Measurements from ENCODE around the gene NUP58.

NUP58 gene

GRCh38 chr13:25301347-25302113 is at the start of gene NUP58:
Gene NUP58 (plus strand): TSS chr13:25301625. CDS start chr13:25301774, 149 bp downstream.
- DNase-seq: peak; percentile 64

GRCh38 chr13:25252225-25252624 is 49.2 kb upstream of the NUP58 start:
- no peak for DNase-seq

DNA sequence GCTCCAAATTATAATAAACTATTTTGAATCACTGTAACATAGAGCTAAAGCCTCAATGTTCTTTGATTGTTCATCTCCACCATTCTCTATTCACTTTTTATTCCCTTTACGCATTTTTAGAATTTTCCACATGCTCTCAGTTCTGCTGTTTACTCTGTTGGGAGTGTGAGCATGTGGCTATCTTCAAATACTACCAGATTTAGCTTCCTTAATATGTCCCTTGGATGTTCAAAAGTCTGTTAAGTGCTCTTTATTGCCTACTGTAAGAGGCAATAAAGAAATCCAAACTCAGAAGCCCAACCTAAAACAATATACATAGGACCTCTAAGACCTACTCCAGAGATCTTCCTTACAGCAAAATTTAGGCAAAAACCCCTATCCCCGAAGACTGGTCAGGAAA is 48.7 kb upstream of the NUP58 start:
- no peak for DNase-seq

- no peak for DNase-seq
Measured at GRCh38 chr13:25253702-25254101, 47.7 kb upstream of the NUP58 start.

- no peak for DNase-seq
Measured at GRCh38 chr13:25262261-25262660, 39.2 kb upstream of the NUP58 start.

- no peak for DNase-seq
Measured at GRCh38 chr13:25266706-25267105, 34.7 kb upstream of the NUP58 start.

DNA sequence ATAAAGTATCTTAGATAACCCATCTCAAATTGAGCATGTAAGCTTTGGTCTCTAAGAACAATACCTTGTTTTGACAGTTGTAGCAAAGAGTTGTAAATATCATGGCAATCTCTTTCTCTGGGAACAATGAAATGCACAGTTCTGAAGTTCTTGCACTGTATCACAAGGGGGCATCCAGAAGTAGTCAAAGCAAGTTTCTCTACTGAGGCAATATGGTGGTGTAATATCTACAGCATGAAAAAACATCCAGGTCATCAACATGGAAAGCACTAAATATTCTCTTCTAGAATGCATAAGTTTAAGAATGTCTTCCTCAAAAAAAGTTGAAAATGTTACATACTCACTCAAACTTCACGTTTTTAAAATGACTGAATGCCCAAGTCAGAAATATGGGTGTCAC is 33.7 kb upstream of the NUP58 start:
- no peak for DNase-seq

GRCh38 chr13:25268561-25268960 is 32.9 kb upstream of the NUP58 start:
- DNase-seq: no peak

DNA sequence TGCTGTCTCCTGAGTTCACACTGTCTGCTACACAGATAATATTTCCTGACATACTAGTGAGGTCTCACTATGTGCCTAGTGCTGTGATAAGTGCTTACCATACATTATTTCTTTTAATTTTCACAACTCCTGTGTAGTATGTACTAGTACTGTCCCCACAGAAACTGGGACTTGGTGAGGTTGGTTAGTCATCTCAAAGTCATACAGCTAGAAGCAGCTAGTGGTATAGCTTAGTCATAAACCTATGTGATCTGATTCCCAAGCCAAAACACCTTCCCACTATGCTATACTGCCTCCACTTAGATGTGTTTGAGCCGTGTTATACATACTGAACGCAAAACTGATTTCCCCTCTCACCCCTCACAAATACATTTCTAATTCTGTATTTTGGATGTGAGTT is 24.7 kb upstream of the NUP58 start:
- no peak for DNase-seq

GRCh38 chr13:25280396-25280795 is 21.0 kb upstream of the NUP58 start:
- DNase-seq: no peak

DNA sequence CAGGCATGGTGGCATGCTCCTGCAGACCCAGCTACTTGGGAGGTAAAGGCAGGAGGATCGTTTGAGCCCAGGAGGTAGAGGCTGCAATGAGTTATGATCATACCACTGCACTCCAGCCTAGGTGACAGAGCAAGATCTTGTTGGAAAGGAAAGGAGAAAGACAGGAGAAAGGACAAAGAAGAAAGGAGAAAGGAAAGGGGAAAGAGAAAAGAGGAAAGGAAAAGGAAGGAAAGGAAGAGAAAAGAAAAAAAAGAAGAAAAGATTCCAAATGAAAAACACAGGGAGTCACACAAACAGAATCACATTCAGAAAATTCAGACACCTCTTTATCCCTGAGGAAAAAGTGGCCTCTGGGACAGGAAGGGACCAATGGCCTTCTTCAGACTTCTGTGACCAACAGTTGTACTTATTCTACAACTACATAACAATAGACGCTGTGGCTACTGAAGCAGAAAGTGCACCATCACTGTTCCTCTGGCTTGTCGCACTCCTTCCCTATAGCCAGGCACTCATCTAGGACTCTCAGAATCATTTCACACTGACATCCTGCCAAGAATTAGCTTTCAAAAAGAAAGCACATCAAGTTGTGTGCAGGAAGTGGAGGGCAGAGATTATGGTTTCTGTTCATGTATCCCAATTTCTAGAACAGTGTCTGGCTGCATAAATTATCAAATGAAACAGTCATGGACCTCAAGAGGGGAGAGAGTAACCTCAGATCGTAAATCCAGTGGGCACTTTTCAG is 20.1 kb upstream of the NUP58 start:
- no peak for DNase-seq

- DNase-seq: no peak
Measured at GRCh38 chr13:25281935-25282332, 19.5 kb upstream of the NUP58 start.

DNA sequence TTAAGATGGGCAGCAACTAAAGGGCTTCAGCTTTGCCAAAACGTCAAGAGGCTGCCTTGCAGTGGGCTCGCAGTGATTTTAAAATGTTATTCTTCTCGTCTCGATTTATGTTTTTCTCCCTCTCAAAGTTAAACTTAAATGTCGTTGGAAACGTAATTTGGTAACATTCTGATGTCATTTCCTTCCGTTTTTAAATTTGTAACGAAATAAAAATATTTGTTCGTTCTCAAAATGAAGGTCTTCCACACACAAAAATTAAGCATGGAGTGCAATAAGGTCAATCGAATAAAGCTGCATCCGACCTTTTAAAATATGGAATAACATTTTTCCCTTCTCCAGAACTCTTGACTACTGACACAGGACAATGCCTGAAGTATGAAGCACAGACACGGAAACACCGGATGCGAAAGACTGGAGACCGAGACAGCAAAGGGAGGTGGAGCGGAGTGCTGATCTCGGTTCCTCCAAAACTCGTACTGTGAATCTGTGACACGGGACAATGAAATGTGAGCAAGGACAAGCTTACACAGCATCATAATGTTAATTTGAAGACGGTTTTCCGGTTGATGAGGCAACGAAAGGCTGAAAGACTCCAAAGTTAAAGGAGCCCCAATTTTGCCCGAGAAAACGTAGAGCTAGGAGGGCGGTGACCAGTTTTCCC is 15.0 kb upstream of the NUP58 start:
- DNase-seq: no peak

DNA sequence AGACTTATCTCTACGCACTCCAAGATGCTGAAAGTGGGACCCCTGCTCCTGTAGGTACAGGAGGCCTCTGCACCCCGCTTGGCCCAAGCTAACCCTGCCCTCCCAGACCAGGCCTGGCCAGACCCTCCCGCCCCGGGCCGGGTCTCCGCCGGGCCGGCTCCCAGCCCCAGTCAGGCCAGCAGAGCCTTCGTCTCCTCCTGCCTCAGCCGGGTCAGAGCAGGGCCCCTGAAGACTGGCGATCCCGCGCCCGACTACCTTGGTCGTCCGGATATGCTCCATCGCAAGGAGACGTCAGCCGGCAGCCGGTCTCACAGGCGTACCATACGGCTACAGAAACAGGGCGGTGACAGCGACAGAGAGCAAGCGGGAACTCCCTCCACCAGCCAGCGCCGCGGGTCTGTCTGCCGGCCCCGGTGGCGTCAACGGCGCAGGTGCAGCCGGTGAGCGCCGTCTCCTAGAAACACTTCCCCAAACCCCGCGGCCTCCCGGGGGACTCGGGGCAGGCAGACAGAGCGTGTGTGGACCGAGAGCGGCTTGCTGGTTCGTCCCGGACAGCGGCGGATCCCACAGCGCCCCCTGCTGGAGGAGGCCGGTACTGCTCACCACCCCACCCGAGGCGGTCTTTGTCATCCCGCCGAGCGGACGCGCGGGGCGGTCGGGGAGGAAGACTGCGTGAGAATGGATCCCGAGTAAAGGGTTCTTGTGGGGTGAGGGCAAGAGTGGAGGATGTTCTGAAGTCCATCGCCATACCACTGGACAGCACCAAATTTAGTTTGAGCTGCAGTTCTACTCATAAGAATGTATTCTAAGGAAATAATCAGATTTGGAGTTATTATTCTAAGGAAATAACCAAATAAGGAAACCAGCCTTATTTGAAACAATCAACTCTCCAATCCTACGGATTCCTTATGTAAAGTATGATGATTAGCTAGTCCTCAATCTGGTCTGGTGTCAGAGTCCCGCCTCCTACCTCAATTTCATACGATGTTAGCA is 14.2 kb upstream of the NUP58 start, which contains the start of gene MTMR6:
MTMR6 (minus strand) TSS at position 520 of the 993 bp plus-strand sequence; CDS start at position 279, 241 bp downstream.
- peak; percentile 77 for DNase-seq

DNA sequence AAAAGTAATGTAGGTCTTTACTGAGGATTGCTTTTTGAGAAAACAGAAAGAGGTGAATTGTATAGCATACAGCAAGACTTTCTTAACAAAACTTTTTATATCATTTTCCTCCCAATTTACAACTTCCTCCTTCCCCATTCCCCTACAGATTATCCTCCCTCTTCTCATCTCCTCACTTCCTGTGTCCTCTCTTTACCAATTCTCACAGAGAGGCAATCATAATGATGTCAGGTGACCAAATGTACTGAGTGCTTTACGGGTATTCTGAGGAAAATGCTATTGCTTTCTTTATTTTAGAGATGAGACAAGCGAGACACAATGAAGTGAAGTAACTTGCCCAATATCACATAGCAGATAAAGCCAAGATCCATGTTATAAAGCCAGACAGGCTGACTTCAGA is 12.5 kb upstream of the NUP58 start:
- no peak for DNase-seq

DNA sequence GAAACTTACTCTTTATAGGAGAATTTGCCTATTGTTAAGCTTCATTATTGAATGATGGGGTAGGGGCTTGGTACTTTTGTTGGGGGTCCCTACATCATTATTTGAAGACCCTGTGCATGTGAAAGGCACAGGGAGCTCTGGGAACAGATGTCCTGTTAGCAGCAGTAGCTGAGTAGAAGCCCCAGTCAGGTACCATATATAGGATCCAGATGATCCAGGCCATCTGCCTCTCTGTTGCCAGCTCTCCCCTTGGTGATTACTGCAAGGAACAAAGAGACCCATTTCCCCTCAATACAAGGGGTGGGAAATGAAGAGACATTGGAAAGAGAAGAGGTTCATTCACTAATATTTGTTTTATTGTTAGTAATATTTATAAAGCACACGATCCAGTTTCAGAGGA is 9.7 kb upstream of the NUP58 start:
- no peak for DNase-seq

DNA sequence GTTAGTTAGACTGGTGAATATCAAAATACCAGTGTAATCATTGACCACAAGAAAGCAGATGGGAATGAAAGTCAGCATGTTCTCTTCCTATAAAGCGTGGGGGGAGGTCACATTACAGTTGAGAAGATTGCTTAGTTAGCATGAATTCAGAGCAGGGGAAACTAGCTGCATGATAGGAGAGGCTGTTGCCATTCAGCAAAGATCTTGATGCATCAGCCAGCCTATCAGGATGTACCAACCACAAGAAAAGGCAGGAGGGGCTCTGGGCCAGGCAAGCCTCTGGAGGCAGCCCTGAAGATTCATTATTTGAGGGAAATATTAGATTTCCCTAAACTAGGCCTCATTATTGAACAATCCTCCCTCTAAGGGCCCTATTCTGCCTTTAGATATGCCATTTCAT is 9.1 kb upstream of the NUP58 start:
- no peak for DNase-seq

- DNase-seq: no peak
Measured at GRCh38 chr13:25295228-25295627, 6.2 kb upstream of the NUP58 start.

GRCh38 chr13:25295701-25296100 is 5.7 kb upstream of the NUP58 start:
- DNase-seq: no peak

- DNase-seq: no peak
Measured at GRCh38 chr13:25300861-25301346, 521 bp upstream of the NUP58 start.

- DNase-seq: no peak
Measured at GRCh38 chr13:25302121-25302520, 696 bp downstream of the NUP58 start.

All from SHP77 treated with DMSO at 0.1 percent for 48 hours (cell line).